B cell (primary cell): ENCODE results near the gene SLC30A1.

Experiments
- CTCF ChIP-seq: fragments of 200-600 bp; IDR thresholded peaks from one replicate; pipeline ENCODE4 v1.8.0; 2022; ENCODE audit warnings: antibody characterized with exemption, mild to moderate bottlenecking
- EZH2 ChIP-seq: IDR thresholded peaks from 2 replicates; pipeline ENCODE4 v1.6.1; 2012; ENCODE audit warnings: borderline replicate concordance, low read depth, mild to moderate bottlenecking, moderate library complexity, low read length; ENCODE audit not compliant: insufficient read depth, poor library complexity, severe bottlenecking

GRCh38 chr1:211529453-211529852 is 49.5 kb downstream of the SLC30A1 start:
- no peak for TF ChIP-seq CTCF
- no peak for TF ChIP-seq EZH2
